A673 (cell line): ENCODE measurements around the gene SOCS3. TPM values are rescaled to one million over a fixed set of nuclear protein-coding genes. Genes with fewer than 3 reads are reported as not detected.

Experiments
- BruUV-seq: library from RNA; stranded (reverse); fragments of 400-500 nt; replicated peaks from 2 replicates; lab custom pipeline; 2021; lab: Mats Ljungman, UMichigan
- CTCF ChIA-PET: fragments of 300-600 bp; sonication (Branson Sonifier 250); formaldehyde crosslinking; loops from one replicate; lab custom pipeline; 2022; ENCODE audit warnings: antibody characterized with exemption; lab: Charles Lee
- POLR2A ChIA-PET: fragments of 300-600 bp; sonication (Branson Sonifier 250); formaldehyde crosslinking; loops from one replicate; lab custom pipeline; 2022; ENCODE audit warnings: antibody characterized with exemption; ENCODE audit not compliant: low non-redundant PET; lab: Charles Lee
- DNase-seq: peaks from one replicate; pipeline ENCODE4 v3.0.0-alpha.2; 2015; ENCODE audit warnings: low spot score
- H3K27ac ChIP-seq: fragments of 200-600 bp; sonication (generic); 2 replicates; pipeline ENCODE4 v1.5.1; 2016; ENCODE audit warnings: mixed run types, low read depth, mild to moderate bottlenecking, mixed read lengths, antibody characterized with exemption, low read length; ENCODE audit not compliant: poor library complexity, severe bottlenecking
- H3K27me3 ChIP-seq: fragments of 200-600 bp; sonication (generic); replicated peaks from 2 replicates; pipeline ENCODE4 v1.6.1; 2017; ENCODE audit warnings: mixed run types, low read depth, mild to moderate bottlenecking, mixed read lengths, antibody characterized with exemption, low read length; ENCODE audit not compliant: insufficient read depth, poor library complexity
- H3K36me3 ChIP-seq: fragments of 200-600 bp; sonication (generic); 2 replicates; pipeline ENCODE4 v1.6.1; 2016; ENCODE audit warnings: mixed run types, mild to moderate bottlenecking, mixed read lengths, antibody characterized with exemption, low read length; ENCODE audit not compliant: insufficient read depth, poor library complexity, severe bottlenecking
- H3K4me1 ChIP-seq: fragments of 200-600 bp; sonication (generic); 2 replicates; pipeline ENCODE4 v1.6.1; 2017; ENCODE audit warnings: mixed run types, mild to moderate bottlenecking, mixed read lengths, antibody characterized with exemption, low read length; ENCODE audit not compliant: insufficient read depth, poor library complexity, severe bottlenecking
- H3K4me3 ChIP-seq: fragments of 200-600 bp; sonication (generic); 2 replicates; pipeline ENCODE4 v1.5.1; 2016; ENCODE audit warnings: low read depth, mixed run types, mild to moderate bottlenecking, mixed read lengths, low read length; ENCODE audit not compliant: poor library complexity, severe bottlenecking
- H3K9me3 ChIP-seq: fragments of 200-600 bp; sonication (generic); 2 replicates; pipeline ENCODE4 v1.6.1; 2016; ENCODE audit warnings: mixed run types, low read depth, mild to moderate bottlenecking, mixed read lengths, antibody characterized with exemption, low read length; ENCODE audit not compliant: poor library complexity, severe bottlenecking
- EZH2 ChIP-seq: fragments of 200-600 bp; sonication (generic); IDR thresholded peaks from 2 replicates; pipeline ENCODE4 v1.6.1; 2017; ENCODE audit warnings: borderline replicate concordance, low read depth, mild to moderate bottlenecking, mixed read lengths, antibody characterized with exemption, low read length; ENCODE audit not compliant: poor library complexity, severe bottlenecking
- intact Hi-C: fragments of 100-400 bp; cut with micrococcal nuclease; formaldehyde crosslinking; loops from one replicate; pipeline ENCODE4 v1.10.0; 2022; ENCODE audit not compliant: unreplicated experiment
- total RNA-seq: library from RNA; stranded (reverse); gene quantifications from 2 replicates; pipeline ENCODE4 v1.2.3, GENCODE V29; 2021
- TF ChIP-seq, protein P1 (sequence below): fragments of 300-800, 200-600 bp; sonication (generic); conservative IDR thresholded peaks from 2 replicates; pipeline ENCODE4 v1.5.1; 2017; ENCODE audit warnings: low read depth, mild to moderate bottlenecking, antibody characterized with exemption, low read length, moderate library complexity, mixed read lengths

Gene SOCS3
- total RNA-seq, 1 experiment from 2014 or later, result 9.5 TPM

GRCh38 chr17:78407387-78408000 is 47.6 kb upstream of the SOCS3 start:
- no peak overlapping the region for H3K27ac ChIP-seq
- BruUV-seq, result no TSS peak
- no peaks in the 10 kb centered on the region for H3K9me3 ChIP-seq
- POLR2A ChIA-PET, result no interaction called here
- intact Hi-C loops, result no loop called here
- no peak overlapping the region for H3K4me3 ChIP-seq
- peaks cover 19% of the 10 kb centered on the region for H3K36me3 ChIP-seq
- CTCF ChIA-PET, result no interaction called here
- no peaks in the 10 kb centered on the region for H3K27me3 ChIP-seq
- TF ChIP-seq EZH2, result no peak
- TF ChIP-seq, protein P1, sequence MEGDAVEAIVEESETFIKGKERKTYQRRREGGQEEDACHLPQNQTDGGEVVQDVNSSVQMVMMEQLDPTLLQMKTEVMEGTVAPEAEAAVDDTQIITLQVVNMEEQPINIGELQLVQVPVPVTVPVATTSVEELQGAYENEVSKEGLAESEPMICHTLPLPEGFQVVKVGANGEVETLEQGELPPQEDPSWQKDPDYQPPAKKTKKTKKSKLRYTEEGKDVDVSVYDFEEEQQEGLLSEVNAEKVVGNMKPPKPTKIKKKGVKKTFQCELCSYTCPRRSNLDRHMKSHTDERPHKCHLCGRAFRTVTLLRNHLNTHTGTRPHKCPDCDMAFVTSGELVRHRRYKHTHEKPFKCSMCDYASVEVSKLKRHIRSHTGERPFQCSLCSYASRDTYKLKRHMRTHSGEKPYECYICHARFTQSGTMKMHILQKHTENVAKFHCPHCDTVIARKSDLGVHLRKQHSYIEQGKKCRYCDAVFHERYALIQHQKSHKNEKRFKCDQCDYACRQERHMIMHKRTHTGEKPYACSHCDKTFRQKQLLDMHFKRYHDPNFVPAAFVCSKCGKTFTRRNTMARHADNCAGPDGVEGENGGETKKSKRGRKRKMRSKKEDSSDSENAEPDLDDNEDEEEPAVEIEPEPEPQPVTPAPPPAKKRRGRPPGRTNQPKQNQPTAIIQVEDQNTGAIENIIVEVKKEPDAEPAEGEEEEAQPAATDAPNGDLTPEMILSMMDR, result no peak
- no peaks in the 10 kb centered on the region for H3K4me1 ChIP-seq
- DNase-seq, result no peak

DNA sequence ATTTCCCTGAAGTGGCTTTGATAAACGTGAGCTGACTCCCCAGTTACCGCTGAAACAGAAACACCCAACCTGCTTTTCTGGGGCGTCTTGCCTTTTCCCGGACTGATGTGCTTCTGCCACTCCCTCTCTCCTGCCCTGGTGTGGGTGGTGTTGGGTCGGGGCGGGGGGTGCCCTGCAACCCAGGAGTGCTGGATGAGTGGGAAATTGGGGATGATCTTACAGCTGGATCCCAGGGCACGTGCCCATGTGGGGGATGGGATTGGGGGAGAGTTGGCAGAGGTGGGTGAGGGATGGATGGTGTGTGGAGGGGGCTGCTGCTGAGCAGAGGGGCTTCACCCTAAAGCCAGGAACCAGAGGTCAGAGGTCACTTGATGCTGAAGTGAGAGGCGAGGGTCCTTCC is 47.0 kb upstream of the SOCS3 start:
- no peak for DNase-seq
- POLR2A ChIA-PET, result no interaction called here
- TF ChIP-seq, protein P1, result no peak
- no peak for TF ChIP-seq EZH2
- H3K4me3 ChIP-seq, result no peak overlapping the region
- H3K36me3 ChIP-seq, result peaks cover 19% of the 10 kb centered on the region
- intact Hi-C loops, result no loop called here
- BruUV-seq, result no TSS peak
- no peaks in the 10 kb centered on the region for H3K4me1 ChIP-seq
- no peak overlapping the region for H3K27ac ChIP-seq
- H3K9me3 ChIP-seq, result no peaks in the 10 kb centered on the region
- CTCF ChIA-PET, result no interaction called here
- no peaks in the 10 kb centered on the region for H3K27me3 ChIP-seq

GRCh38 chr17:78406396-78406795 is 46.5 kb upstream of the SOCS3 start:
- no peak for DNase-seq
- POLR2A ChIA-PET, result no interaction called here
- Histone ChIP-seq H3K27me3 (no peaks in the 10 kb centered on the region), H3K27ac (no peak overlapping the region), H3K9me3 (no peaks in the 10 kb centered on the region), H3K4me1 (no peaks in the 10 kb centered on the region), H3K4me3 (no peak overlapping the region), H3K36me3 (peaks cover 23% of the 10 kb centered on the region)
- no TSS peak for BruUV-seq
- TF ChIP-seq, protein P1, result no peak
- TF ChIP-seq EZH2, result no peak
- CTCF ChIA-PET, result no interaction called here
- intact Hi-C loops, result no loop called here
